GM20000 (cell line): Measurements from ENCODE around the gene RAPGEF4.
"Not testable (repeated sequence)": the region's sequence is repeated elsewhere in the genome, so short reads cannot be mapped to it uniquely, and the experiment has no call there.

ENCODE experiments used
- DNase-seq: peaks from one replicate; pipeline ENCODE4 v3.0.0; 2012; ENCODE audit warnings: low spot score
- TF ChIP-seq, protein P1 (sequence below): IDR thresholded peaks from 2 replicates; pipeline ENCODE4 v1.5.1; 2012; ENCODE audit warnings: mild to moderate bottlenecking, control low read depth; ENCODE audit errors: extremely low read depth, missing control alignments

RAPGEF4 gene

DNA sequence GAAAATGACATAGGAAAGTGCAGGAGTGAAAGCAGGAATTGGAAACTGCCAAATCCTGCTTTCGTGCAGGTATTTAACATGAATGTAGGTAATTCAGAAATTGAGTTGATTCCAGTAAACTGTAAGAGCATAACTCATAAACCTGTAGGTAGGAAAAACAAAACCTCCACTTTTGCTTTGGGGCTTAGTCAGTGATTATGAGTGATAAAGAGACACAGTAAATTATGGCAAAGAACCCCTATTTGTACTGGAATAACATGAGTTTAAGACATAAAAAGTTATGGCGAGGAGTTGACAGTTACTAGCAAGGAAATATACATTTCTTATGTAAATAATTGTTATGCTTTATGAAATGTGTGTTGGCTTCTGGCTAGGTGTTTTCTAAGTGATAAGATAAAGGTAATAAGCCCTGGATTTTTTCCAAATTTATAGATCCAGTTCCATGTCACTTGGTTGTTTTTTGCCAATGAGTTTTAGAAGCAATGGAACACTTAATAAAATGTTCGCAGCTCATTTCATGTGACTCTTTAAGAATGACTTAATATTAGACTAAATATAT, 357.3 kb downstream of the RAPGEF4 start:
- TF ChIP-seq, protein P1, sequence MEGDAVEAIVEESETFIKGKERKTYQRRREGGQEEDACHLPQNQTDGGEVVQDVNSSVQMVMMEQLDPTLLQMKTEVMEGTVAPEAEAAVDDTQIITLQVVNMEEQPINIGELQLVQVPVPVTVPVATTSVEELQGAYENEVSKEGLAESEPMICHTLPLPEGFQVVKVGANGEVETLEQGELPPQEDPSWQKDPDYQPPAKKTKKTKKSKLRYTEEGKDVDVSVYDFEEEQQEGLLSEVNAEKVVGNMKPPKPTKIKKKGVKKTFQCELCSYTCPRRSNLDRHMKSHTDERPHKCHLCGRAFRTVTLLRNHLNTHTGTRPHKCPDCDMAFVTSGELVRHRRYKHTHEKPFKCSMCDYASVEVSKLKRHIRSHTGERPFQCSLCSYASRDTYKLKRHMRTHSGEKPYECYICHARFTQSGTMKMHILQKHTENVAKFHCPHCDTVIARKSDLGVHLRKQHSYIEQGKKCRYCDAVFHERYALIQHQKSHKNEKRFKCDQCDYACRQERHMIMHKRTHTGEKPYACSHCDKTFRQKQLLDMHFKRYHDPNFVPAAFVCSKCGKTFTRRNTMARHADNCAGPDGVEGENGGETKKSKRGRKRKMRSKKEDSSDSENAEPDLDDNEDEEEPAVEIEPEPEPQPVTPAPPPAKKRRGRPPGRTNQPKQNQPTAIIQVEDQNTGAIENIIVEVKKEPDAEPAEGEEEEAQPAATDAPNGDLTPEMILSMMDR = no peak
- DNase-seq = no peak

DNA sequence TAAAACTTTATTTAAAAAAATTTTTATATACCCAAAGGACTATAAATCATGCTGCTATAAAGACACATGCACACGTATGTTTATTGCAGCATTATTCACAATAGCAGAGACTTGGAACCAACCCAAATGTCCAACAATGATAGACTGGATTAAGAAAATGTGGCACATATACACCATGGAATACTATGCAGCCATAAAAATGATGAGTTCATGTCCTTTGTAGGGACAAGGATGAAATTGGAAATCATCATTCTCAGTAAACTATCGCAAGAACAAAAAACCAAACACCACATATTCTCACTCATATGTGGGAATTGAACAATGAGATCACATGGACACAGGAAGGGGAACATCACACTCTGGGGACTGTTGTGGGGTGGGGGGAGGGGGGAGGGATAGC, 358.0 kb downstream of the RAPGEF4 start:
- not testable (repeated sequence) for DNase-seq

DNA sequence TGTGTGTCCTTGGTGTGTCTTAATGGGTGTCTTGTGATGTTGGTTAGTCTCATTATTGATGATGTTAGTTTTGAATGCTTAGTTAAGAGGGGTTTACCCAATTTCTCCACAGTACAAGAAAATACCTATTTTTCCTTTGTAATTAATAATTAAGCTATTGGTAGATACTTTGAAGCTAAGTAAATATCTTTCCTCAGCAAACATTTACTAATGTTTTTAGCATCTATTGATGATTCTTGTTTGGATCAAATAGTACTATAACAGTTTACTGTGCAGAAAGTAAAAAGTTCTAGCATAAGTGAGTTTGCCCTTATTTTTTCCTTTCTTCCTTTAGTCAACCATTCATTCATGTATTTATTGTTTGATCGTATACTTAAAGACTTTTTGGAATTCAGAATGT, 359.1 kb downstream of the RAPGEF4 start:
- no peak for DNase-seq
- TF ChIP-seq, protein P1 = no peak

DNA sequence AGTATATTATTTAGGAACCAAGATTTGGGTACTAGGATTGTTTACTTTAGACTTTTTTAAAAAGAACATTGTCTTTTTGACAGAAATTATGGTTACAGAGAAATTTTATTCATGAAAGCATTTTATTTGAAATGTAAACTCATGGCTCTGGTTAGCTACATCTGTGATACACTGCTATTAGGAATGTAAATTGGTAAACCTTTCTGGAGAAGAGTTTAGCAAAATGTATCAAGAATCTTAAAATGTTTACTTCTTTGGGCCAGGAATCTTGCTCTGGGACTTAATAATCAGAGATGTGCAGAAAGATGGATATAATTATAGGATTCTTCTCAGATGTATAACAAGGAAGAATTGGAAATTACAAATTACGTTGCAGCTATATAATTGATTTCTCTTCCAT, 359.7 kb downstream of the RAPGEF4 start:
- no peak for DNase-seq
- TF ChIP-seq, protein P1 = no peak

DNA sequence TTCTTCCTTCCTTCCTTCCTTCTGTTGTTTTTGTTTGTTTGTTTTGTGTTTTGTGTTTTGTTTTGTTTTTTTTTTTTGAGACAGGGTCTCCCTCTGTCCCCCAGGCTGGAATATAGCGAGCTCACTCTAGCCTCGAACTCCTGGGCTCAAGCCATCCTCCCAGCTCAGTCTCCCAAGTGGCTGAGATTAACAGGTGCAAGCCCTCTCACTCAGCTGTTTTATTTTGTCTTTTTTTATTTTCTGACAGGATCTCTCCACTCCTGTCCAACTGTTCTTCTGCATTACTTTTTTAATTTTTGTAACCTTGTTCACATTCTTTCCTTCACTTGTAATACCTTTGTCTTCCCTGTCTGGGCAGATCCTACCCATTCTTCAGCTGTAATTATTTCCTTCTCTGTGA, 363.6 kb downstream of the RAPGEF4 start:
- TF ChIP-seq, protein P1 = no peak
- no peak for DNase-seq

DNA sequence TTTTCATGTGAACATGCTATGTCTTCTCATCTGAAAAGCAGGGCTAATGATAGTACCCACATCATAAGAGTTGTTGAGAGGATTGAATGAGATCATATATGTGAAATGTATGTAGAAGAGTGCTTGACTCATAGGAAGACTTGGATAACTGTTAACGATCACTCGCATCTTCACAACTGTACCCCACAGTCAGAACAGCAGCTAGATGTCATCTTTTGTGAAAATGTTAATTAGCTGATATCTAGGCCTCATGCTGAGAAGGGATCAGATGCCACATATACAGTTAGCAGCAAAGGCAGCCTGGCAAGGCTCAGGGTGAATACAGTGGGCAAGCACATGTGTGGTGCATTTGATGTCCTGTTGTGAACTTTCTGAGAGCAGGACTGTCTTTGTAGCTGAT, 364.2 kb downstream of the RAPGEF4 start:
- TF ChIP-seq, protein P1 = no peak
- no peak for DNase-seq

DNA sequence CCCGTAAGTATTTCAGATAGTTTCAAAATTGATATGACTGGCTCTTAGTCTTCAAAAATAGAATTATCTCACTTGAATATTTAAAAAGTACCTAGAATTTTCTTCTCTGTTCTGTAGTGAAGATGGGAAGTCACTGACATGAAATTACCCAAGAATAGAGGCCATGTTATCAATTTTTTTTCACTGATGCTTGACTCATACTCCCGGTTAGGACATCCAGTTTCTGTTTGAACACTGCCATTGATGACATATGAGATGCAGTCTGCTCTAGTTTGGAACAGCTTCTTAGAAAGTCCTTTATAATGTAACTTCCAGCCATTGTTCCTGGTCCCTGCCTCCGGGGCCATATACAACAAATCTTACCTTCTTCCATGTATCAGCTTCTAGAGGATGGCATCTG, 366.0 kb downstream of the RAPGEF4 start:
- peak; percentile 46 for DNase-seq
- TF ChIP-seq, protein P1 = no peak
